ENCODE measurements around the gene C1orf216.

The C1orf216 gene

GRCh38 chr1:35718492-35719336, at the start of gene C1orf216:
Gene C1orf216, minus strand, starts transcription at chr1:35718884. Its CDS starts 2,563 bp downstream, at chr1:35716321.
- H3K27ac ChIP-seq: peak within 1 kb of the TSS; percentile 90
- TF ChIP-seq CTCF (conservative IDR thresholded peaks at IDR 0.05): no peak

GRCh38 chr1:35764283-35764682, 45.6 kb upstream of the C1orf216 start:
- no peak overlapping the region for H3K27ac ChIP-seq
- no peak for TF ChIP-seq CTCF (conservative IDR thresholded peaks at IDR 0.05)

GRCh38 chr1:35763201-35763600, 44.5 kb upstream of the C1orf216 start:
- no peak for TF ChIP-seq CTCF (conservative IDR thresholded peaks at IDR 0.05)
- no peak overlapping the region for H3K27ac ChIP-seq

GRCh38 chr1:35762141-35762540, 43.5 kb upstream of the C1orf216 start:
- no peak for TF ChIP-seq CTCF (conservative IDR thresholded peaks at IDR 0.05)
- H3K27ac ChIP-seq: no peak overlapping the region

GRCh38 chr1:35756064-35756463, 37.4 kb upstream of the C1orf216 start:
- no peak for TF ChIP-seq CTCF (conservative IDR thresholded peaks at IDR 0.05)
- no peak overlapping the region for H3K27ac ChIP-seq

GRCh38 chr1:35753626-35754260, 35.1 kb upstream of the C1orf216 start:
- no peak for TF ChIP-seq CTCF (conservative IDR thresholded peaks at IDR 0.05)
- H3K27ac ChIP-seq: no peak overlapping the region

GRCh38 chr1:35748326-35748725, 29.6 kb upstream of the C1orf216 start:
- TF ChIP-seq CTCF (conservative IDR thresholded peaks at IDR 0.05): no peak
- no peak overlapping the region for H3K27ac ChIP-seq
